ENCODE data around the gene OSBPL9. TPM values are rescaled to one million over a fixed set of nuclear protein-coding genes. Genes with fewer than 3 reads are reported as not detected.

OSBPL9 gene
- total and polyA plus RNA-seq, 9 of the 15 experiments (the other 6 are each of a cell fraction or from before 2014, with no cell fraction given) = 43.9 to 217 (median 170) TPM

- ChIA-PET POLR2A (interaction anchor here (1.0 to 2.3 kb wide), 5 partner anchors 7 to 86 kb away, joined by 4 to 10 read pairs (median 6); no protein-coding TSS in a partner anchor), CTCF (ENCODE audit: low intra/inter-chr PET ratio) (no interaction called here)
- ATAC-seq = no peak
- FAIRE-seq = no peak
- Histone ChIP-seq H3K79me2 (ENCODE audit: control insufficient read depth, insufficient read depth, low read length) (no peaks in the 10 kb centered on the region), H3K4me1 (replicated peaks in 1 of 2; ENCODE audit: control insufficient read depth in 2 of 2, insufficient read depth in 2 of 2, low read length in 2 of 2) (no peaks in the 10 kb centered on the region), H3K4me3 (no peak overlapping the region), H3K9me1 (ENCODE audit: control insufficient read depth, insufficient read depth, low read length) (no peaks in the 10 kb centered on the region), H3K27ac (ENCODE audit: extremely low read depth, low read depth, low read length) (no peak overlapping the region), H3K9me3 (replicated peaks; ENCODE audit: control insufficient read depth, insufficient read depth, low read depth, low read length) (no peaks in the 10 kb centered on the region), H3K27me3 (ENCODE audit: control insufficient read depth in 2 of 2, insufficient read depth in 2 of 2, low read length in 2 of 2) (no peaks in the 10 kb centered on the region), H3K9ac (ENCODE audit: insufficient read depth in 1 of 2, low read depth in 2 of 2, low read length in 2 of 2) (no peak overlapping the region), H3K4me2 (ENCODE audit: insufficient read depth, low read length) (no peak overlapping the region), H4K20me1 (replicated peaks; ENCODE audit: control insufficient read depth, insufficient read depth, low read length) (no peaks in the 10 kb centered on the region), H3K36me3 (ENCODE audit: control insufficient read depth, insufficient read depth, low read length) (peaks cover 100% of the 10 kb centered on the region), H2AFZ (ENCODE audit: low read depth, low read length) (no peak overlapping the region)
- intact Hi-C loops (cut with micrococcal nuclease) = no loop called here
- no peak for DNase-seq (ENCODE audit: extremely low read depth in 1 of 4, low spot score in 3 of 4)
- in situ Hi-C loops (cut with MboI) = no loop called here
- TF ChIP-seq ARHGAP35 (IDR thresholded peaks at IDR 0.05; ENCODE audit: partially characterized antibody) (no peak), SIN3A (IDR thresholded peaks at IDR 0.05; ENCODE audit: borderline replicate concordance in 2 of 2, control insufficient read depth in 1 of 2, low read depth in 2 of 2, low read length in 2 of 2) (peak in 1 of 2 experiments; percentile 49; a peak in 1 of 4 replicates), ATF6 (CRISPR knock-in tag; IDR thresholded peaks at IDR 0.05) (no peak), REST (IDR thresholded peaks at IDR 0.05; ENCODE audit: borderline replicate concordance) (no peak), REST (CRISPR knock-in tag; IDR thresholded peaks at IDR 0.05; ENCODE audit: low read depth) (no peak), EWSR1 (IDR thresholded peaks at IDR 0.05; ENCODE audit: borderline replicate concordance, low read depth, partially characterized antibody) (peak; percentile 63), SUPT5H (IDR thresholded peaks at IDR 0.05) (peak; percentile 40; the same call in 1 of the 2 replicates), POLR2B (IDR thresholded peaks at IDR 0.05; ENCODE audit: low read depth, partially characterized antibody) (peak; percentile 54), BRD4 (IDR thresholded peaks at IDR 0.05) (no peak), POLR2A (conservative IDR thresholded peaks at IDR 0.05) (peak; percentile 65), TBP (optimal IDR thresholded peaks at IDR 0.05; ENCODE audit: low read depth, low read length) (no peak), KLF10 (CRISPR knock-in tag; IDR thresholded peaks at IDR 0.05) (0 out of 2 replicates have a peak, but pooled peaks have one; percentile 6), TCF3 (CRISPR knock-in tag; IDR thresholded peaks at IDR 0.05) (no peak), HNRNPL (IDR thresholded peaks at IDR 0.05; ENCODE audit: low read depth, low read length) (no peak), POLR2AphosphoS5 (IDR thresholded peaks at IDR 0.05; ENCODE audit: control insufficient read depth, insufficient read depth, low read depth, low read length) (peak; percentile 38)
- BruUV-seq (replicated peaks) = no TSS peak
- WGBS (ENCODE audit: insufficient coverage, low coverage, missing lambda C conversion rate) = 53% methylated on average over 1 of the region's 1 CpG
These were observed 172.4 kb downstream of the OSBPL9 start for GRCh38 chr1:51789342-51789741.
